Spleen (tissue), 7 donors: Measurements from ENCODE around the gene MAZ.

Experiments used
- CTCF ChIP-seq, 11 experiments: fragments of 200-600 bp in 7 of 11; fragments of 450-650 bp in 4 of 11; sonication (generic) in 4 of 11; IDR thresholded peaks in 8 of 11; conservative IDR thresholded peaks in 3 of 11; 1 replicate in 7 of 11; 2 replicates in 4 of 11; pipeline versions ENCODE4 v1.4.0 to v1.8.0; 2016 to 2021; ENCODE audit warnings: antibody characterized with exemption in 11 of 11, inconsistent platforms in 4 of 11, mild to moderate bottlenecking in 1 of 11
- POLR2AphosphoS5 ChIP-seq, 3 donors: sonication (generic); formaldehyde crosslinking; IDR thresholded peaks; one replicate each; pipeline ENCODE4 v1.5.1; 2017; ENCODE audit warnings: antibody characterized with exemption in 3 of 3
- donor health status: DM: no; HTN: no; CAD: no; lungs with moderate emphysema.
- donor health status: DM: no; HTN: no; CAD: no.
- donor health status: DM: no; HTN: no; CAD: no.

GRCh38 chr16:29819506-29819905 is 13.2 kb downstream of the MAZ start:
- no peak for TF ChIP-seq CTCF (IDR thresholded peaks at IDR 0.05 in 8 of 11, conservative IDR thresholded peaks at IDR 0.05 in 3 of 11)
- TF ChIP-seq POLR2AphosphoS5 (IDR thresholded peaks at IDR 0.05), result no peak
